Measurements from ENCODE around the gene UGT1A8. TPM values are rescaled to one million over a fixed set of nuclear protein-coding genes. Genes with fewer than 3 reads are reported as not detected.

UGT1A8 gene
- total and polyA plus RNA-seq, 2 donors (not counting 1 experiment from before 2014, with no cell fraction given) = not detected

DNA sequence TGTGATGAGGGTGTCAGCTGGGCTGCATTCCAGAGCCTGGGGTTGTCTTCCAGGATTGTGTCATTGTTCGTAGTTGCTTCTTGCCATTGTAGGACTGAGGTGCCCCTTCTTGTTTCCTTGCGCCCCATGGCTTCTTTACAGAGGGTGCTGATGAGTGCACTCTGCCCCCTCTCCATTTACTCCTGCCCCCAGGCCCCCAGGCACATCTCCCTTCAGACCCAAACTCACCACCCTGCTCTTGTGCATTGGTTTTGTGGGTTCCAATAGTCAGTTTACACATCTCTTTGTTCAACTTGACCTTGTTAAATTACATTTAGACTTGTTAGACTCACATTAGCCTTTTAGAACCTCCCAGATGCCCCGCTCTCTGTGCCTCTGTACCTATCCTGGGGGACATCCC, 203.8 kb downstream of the UGT1A8 start:
- Mint-ChIP-seq H3K27me3 (peaks cover 9% of the 10 kb centered on the region), H3K9me3 (ENCODE audit: insufficient read depth) (peaks cover 1% of the 10 kb centered on the region), H3K4me1 (no peaks in the 10 kb centered on the region), H3K4me3 (no peak overlapping the region), H3K27ac (no peak overlapping the region)
- 100% methylated on average over 1 of the region's 3 CpGs for WGBS (ENCODE audit: insufficient coverage)
- Histone ChIP-seq H3K27me3 (replicated peaks in 1 of 4; ENCODE audit: control extremely low read depth in 1 of 4, control insufficient read depth in 3 of 4, insufficient read depth in 4 of 4, low read length in 3 of 4) (peaks cover 0 to 5% (median 0%) of the 10 kb centered on the region in 4 experiments), H2AFZ (ENCODE audit: insufficient read depth, low read depth, low read length, poor library complexity, severe bottlenecking) (no peak overlapping the region), H3K79me2 (ENCODE audit: control insufficient read depth, insufficient read depth, low read length) (no peaks in the 10 kb centered on the region), H3K4me3 (ENCODE audit: control extremely low read depth in 1 of 5, extremely low read depth in 1 of 5, insufficient read depth in 1 of 5, low read depth in 2 of 5, low read length in 4 of 5) (no peak overlapping the region), H3K9ac (ENCODE audit: low read length) (no peak overlapping the region), H3K9me3 (ENCODE audit: control extremely low read depth in 1 of 3, control insufficient read depth in 2 of 3, insufficient read depth in 1 of 3, low read length in 2 of 3) (peaks cover 0 to 6% (median 0%) of the 10 kb centered on the region in 3 donors), H4K20me1 (ENCODE audit: control insufficient read depth, insufficient read depth, low read length, poor library complexity, severe bottlenecking) (no peaks in the 10 kb centered on the region), H3K4me2 (replicated peaks; ENCODE audit: low read depth, low read length, poor library complexity, severe bottlenecking) (no peak overlapping the region), H3K36me3 (replicated peaks in 1 of 2; ENCODE audit: control extremely low read depth in 1 of 2, control insufficient read depth in 1 of 2, extremely low read depth in 1 of 2, insufficient read depth in 2 of 2, low read length in 1 of 2) (no peaks in the 10 kb centered on the region), H3K27ac (ENCODE audit: low read length in 2 of 2) (no peak overlapping the region), H3K4me1 (ENCODE audit: control insufficient read depth in 2 of 2, insufficient read depth in 2 of 2, low read length in 2 of 2) (no peaks in the 10 kb centered on the region)
- POLR2A ChIA-PET = no interaction called here
- TF ChIP-seq, protein P1, sequence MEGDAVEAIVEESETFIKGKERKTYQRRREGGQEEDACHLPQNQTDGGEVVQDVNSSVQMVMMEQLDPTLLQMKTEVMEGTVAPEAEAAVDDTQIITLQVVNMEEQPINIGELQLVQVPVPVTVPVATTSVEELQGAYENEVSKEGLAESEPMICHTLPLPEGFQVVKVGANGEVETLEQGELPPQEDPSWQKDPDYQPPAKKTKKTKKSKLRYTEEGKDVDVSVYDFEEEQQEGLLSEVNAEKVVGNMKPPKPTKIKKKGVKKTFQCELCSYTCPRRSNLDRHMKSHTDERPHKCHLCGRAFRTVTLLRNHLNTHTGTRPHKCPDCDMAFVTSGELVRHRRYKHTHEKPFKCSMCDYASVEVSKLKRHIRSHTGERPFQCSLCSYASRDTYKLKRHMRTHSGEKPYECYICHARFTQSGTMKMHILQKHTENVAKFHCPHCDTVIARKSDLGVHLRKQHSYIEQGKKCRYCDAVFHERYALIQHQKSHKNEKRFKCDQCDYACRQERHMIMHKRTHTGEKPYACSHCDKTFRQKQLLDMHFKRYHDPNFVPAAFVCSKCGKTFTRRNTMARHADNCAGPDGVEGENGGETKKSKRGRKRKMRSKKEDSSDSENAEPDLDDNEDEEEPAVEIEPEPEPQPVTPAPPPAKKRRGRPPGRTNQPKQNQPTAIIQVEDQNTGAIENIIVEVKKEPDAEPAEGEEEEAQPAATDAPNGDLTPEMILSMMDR (IDR thresholded peaks at IDR 0.05) = no peak
- TF ChIP-seq EZH2 (IDR thresholded peaks at IDR 0.05; ENCODE audit: borderline replicate concordance, insufficient read depth, low read depth, low read length, poor library complexity, severe bottlenecking) = no peak
- ATAC-seq (ENCODE audit: low read depth) = no peak
- intact Hi-C loops (cut with micrococcal nuclease) = no loop called here
- CTCF ChIA-PET = no interaction called here
- no peak for DNase-seq

DNA sequence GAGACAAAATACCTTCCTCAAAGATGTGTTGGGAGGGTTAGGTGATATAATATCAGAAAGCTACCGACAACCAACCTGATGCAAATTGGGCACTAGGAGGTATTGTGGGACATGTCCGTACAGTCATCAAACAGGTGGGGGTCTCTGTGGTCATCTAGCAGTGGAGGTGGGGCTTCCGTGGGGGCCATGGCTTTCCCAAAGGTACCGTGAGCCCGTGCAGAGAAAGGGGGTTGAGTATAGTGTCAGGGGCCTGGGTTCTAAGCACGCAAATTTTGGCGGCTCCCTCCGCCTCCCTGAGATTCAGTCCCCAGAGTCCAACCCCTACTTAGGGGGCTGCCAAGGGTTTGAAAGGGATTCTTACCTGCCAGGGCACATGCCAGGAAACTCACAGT, 204.3 kb downstream of the UGT1A8 start:
- H3K4me1 ChIP-seq (ENCODE audit: control insufficient read depth in 2 of 2, insufficient read depth in 2 of 2, low read length in 2 of 2) = no peaks in the 10 kb centered on the region
- H4K20me1 ChIP-seq (ENCODE audit: control insufficient read depth, insufficient read depth, low read length, poor library complexity, severe bottlenecking) = no peaks in the 10 kb centered on the region
- no peak overlapping the region for H3K4me3 ChIP-seq (ENCODE audit: control extremely low read depth in 1 of 5, extremely low read depth in 1 of 5, insufficient read depth in 1 of 5, low read depth in 2 of 5, low read length in 4 of 5)
- peaks cover 0 to under 1% (median 0%) of the 10 kb centered on the region in 4 experiments for H3K27me3 ChIP-seq (replicated peaks in 1 of 4; ENCODE audit: control extremely low read depth in 1 of 4, control insufficient read depth in 3 of 4, insufficient read depth in 4 of 4, low read length in 3 of 4)
- Mint-ChIP-seq H3K27ac (no peak overlapping the region), H3K4me1 (no peaks in the 10 kb centered on the region), H3K4me3 (no peak overlapping the region), H3K27me3 (peaks cover 11% of the 10 kb centered on the region), H3K9me3 (ENCODE audit: insufficient read depth) (peaks cover 1% of the 10 kb centered on the region)
- DNase-seq = no peak
- no peak overlapping the region for H3K4me2 ChIP-seq (replicated peaks; ENCODE audit: low read depth, low read length, poor library complexity, severe bottlenecking)
- ChIA-PET POLR2A (no interaction called here), CTCF (no interaction called here)
- H3K9me3 ChIP-seq (ENCODE audit: control extremely low read depth in 1 of 3, control insufficient read depth in 2 of 3, insufficient read depth in 1 of 3, low read length in 2 of 3) = peaks cover 0 to 2% (median 0%) of the 10 kb centered on the region in 3 donors
- no peaks in the 10 kb centered on the region for H3K36me3 ChIP-seq (replicated peaks in 1 of 2; ENCODE audit: control extremely low read depth in 1 of 2, control insufficient read depth in 1 of 2, extremely low read depth in 1 of 2, insufficient read depth in 2 of 2, low read length in 1 of 2)
- H2AFZ ChIP-seq (ENCODE audit: insufficient read depth, low read depth, low read length, poor library complexity, severe bottlenecking) = no peak overlapping the region
- TF ChIP-seq EZH2 (IDR thresholded peaks at IDR 0.05; ENCODE audit: borderline replicate concordance, insufficient read depth, low read depth, low read length, poor library complexity, severe bottlenecking) = no peak
- TF ChIP-seq, protein P1 (IDR thresholded peaks at IDR 0.05) = no peak
- H3K79me2 ChIP-seq (ENCODE audit: control insufficient read depth, insufficient read depth, low read length) = no peaks in the 10 kb centered on the region
- 93% methylated on average over 6 of the region's 8 CpGs for WGBS (ENCODE audit: insufficient coverage)
- ATAC-seq (ENCODE audit: low read depth) = no peak
- intact Hi-C loops (cut with micrococcal nuclease) = no loop called here
- H3K9ac ChIP-seq (ENCODE audit: low read length) = no peak overlapping the region
- no peak overlapping the region for H3K27ac ChIP-seq (ENCODE audit: low read length in 2 of 2)

All from B cell (primary cell).